NCI-H524 treated with DMSO at 0.1 percent for 48 hours (cell line): ENCODE data around the gene SCARB2.

ENCODE experiments used
- DNase-seq: peaks from one replicate; lab custom pipeline; 2025; lab: John Stamatoyannopoulos, UW

The SCARB2 gene

DNA sequence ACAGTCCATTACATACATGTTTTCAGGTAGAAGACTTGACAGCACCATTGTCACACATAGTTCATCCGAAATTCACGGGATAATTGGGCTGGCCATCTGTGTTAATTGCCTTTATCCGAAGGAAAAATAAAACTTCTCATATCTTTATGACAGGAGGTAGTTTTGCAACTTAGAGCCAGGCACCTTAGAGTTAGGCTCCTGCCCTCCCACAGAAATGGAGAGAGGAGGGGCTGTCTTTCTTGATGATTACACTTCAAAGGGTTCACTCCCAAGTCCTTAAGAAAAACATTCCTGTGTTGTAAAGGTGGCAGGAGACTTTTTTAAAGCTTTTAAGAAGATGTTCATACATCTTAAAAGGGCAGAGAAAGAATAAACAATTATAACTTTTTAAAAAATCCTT lies 10.5 kb upstream of the SCARB2 start:
- DNase-seq: no peak

DNA sequence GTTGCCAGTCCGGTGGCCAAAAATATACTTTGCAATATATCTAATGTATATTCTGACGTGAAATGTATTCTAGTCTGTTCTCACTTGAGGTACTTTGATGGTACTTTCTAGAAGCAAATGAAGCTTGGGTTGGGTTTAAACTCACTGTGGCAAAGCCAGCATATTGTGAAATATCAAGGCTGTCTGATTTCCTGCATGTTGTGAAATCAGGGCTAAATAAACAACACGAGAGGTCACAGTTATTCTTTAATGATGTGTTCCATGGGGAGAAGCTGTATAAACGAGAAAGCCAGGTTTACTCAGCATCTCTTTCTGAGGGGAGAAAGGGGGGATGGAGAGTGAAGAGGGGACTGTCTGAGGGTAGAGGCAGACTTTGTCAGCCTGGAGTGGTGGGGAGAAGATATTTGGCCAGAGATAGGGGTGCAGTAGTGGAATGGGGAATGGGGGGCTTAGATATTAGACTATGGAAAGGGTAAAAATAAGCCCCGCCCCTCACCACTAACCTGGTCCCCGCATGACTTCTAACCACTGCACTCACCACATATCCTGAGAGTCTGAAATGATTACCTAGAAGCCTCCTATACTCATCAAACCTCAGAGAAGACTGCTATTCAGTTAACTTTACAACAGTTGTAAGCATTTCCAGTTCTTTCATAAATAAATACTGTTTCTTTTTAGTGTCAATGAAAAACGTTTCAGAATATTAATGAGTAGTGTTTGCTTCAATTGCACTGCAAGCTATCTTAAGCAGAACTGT lies 5.9 kb upstream of the SCARB2 start:
- no peak for DNase-seq

DNA sequence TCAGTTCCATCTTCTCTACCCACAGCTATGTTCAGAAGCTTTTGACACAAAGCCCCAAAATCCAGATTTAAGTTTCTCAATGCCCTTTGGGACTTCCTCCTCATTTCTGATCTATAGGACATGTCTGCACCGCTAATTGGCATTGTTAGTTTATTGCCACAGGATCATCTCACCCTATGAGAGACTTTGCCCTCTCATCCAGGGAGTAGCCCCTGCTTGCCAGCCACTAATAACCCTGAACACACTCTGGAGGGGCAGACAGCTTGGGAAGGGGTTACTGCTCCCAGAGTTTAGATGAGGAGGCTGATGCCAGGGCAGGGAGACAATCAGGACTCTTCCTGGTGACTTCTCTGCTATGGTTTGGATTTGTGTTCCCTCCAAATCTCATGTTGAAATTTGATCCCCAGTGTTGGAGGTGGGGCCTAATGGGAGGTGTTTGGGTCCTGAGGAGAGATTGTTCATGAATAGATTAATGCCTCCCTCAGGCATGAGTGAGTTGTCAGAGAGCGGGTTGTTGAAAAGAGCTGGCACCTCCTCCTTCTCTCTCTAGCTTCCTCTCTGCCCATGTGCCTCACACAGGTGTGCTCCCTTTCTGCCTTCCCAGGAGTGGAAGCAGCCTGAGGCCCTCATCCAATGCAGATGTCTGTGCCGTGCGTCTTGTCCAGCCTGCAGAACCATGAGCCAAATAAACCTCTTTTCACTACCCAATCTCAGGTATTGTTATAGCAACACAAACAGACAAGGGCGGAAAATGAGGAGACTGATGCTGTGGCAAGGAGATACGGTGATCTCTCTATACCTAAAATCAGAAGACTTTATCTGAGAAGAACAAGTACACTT lies 3.6 kb upstream of the SCARB2 start:
- DNase-seq: no peak

DNA sequence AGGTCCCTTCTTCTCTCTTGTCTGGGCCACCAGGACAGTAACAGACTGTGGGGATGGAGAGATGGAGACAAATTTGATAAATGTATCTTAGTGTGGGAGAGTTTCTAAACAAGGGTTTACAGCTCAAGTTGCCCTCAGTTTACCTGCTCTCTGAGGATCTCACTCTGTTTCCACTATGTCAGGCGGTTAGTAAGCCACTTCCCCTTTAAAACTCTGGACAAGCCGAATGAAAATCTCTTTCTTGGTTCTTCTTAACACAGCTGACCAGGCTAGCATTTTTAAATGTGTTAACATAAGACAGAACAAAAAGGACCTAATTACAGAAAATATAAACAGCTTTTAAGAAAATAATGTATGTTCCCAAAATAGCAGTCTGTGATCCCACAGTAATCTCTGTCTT lies 2.9 kb upstream of the SCARB2 start:
- no peak for DNase-seq

DNA sequence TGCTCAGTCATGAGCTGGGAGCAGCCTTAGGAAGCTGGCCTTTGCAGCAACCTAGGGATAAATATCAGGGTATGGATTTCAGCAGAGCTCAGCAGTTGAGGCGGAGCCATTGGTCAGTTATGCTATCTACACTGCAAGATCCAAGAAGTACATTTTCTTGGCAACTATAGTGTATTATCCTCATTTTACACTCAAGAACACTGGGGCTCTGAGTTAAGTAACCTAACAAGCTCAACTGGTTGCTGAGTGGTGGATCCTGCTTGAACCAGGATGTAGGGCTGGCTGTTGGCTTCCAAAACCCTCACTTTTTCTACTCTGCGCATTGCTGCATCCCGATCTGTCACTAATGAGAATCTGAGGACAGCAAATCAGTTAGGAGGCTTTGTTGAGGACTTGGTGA lies 1.5 kb upstream of the SCARB2 start:
- DNase-seq: no peak

DNA sequence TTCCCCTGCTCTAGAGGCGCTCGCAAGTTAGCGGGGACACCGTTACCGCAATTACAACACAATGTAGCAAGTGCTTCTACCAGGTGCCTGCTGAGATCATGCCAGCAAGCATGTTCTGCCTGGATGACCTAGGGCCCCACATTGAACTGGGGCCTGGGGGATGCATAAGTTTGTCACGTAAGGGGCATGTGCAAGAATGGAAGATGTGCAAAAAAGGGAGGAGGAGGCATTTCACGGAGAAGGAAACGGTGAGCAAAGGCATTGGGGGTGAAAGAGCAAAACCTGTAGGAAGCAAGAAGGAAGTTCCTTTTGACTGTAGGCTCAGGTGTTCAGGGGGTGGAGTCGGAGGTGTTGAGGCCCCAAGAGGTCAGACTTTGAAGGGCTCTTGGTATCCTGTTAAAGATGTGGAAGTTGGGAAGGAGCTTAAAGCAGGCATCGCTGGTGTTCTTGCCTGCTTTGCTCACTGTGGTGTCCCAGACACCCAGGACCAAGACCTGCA lies 602 bp upstream of the SCARB2 start:
- DNase-seq: no peak

DNA sequence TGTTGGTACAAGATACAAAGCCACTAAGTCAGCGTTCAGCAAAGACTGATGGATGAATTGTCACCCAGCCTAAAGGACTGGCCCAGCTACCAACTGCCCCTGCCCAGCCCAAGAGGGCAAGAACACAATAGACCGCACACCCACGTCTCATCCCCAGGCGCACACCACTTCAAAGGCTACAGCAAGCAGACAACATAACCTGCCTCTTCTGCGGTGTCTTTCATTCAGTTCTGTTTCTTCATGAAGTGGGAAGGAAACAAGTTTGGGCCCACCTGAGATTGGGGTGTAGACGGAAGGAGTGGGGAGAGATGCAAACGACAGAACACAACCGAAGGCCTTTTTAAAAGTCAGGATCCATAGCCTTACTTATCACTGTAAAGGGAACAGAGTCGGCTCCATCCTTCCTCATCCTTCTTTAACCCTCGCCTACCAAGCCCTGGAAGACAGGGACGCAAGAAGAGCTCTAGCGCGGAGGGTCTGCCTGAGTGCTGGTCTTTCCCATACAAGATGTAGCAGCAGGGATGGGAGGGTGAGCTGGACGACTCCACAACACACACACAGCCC lies 691 bp downstream of the SCARB2 start:
- DNase-seq: peak; percentile 20

DNA sequence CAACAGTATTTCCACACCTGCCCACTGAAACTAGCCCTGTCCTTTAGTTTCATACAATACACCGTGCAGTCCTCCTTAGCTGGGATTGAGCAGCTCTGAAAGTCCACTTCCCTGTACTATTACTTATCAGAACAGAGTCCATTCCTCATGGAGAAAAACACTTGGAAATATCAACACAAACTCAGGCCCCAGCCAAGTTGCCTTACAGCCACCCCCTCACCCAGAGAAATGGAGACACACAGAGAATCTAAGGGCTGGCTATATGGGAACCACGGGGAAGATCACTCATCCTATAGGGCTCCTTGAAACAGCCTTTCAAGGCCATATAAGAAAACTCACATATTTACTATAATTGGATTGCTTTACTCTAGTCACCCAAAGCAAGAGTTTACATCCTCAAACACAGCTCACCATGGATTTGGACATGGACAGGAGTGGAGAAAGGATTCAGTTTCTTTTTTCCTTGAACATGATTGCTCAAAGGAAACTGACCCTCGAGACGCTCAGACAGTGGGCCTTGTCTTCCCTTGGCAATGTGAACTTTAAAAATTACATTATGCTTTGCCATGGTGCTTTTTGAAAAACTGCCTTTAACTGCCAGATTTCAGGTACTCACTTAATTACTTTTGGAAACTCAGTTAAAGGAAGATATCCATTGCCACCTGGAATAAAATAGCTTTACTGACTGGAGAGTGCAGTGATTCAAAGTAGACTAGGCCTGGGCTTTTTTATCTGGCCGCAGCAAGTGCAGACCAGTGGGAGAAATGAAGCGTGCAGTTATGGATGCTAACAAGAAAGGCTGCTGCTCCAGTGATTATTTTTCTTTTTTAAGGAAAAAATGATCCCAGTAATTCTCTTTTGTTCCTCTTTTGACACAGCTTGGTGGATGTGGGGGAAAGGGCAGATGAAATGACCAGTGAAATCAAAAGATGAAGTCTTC lies 1.6 kb downstream of the SCARB2 start:
- no peak for DNase-seq

DNA sequence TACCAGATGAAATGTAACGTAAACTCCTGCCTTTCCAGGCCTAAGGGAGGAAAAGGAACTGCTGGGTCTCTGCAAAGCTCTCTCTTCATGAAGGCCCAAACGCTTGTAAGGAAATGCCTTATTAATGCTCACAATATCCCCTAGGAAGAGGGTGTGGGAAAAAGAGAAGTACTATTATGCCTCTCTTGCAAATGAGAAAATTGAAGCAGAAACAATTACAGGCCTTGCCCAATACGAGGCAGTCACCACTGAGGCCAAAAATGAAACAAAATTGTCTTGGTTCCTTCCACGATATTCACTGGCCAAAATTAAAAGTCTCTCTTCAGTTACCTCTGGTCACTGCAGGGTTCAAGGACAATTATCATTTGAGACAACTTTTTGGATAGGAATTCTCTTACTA lies 3.2 kb downstream of the SCARB2 start:
- no peak for DNase-seq

DNA sequence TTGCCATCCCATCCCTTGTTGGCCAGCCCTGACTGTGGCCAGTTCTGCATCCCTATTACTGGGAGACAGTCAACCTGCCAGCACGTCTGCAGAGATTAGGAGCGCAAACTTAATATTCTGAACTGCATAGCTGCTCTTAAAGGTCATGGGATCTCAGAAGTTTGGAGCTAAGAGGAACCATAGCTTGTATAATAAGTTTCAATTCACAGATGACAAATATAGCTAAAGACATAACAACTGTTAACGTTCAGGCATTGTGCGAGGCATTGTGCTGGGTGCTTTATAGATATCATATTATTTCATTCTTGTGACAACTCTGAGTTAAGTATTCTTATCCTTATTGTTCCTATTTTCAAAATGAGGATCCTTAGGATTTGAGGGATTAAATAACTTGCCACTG lies 3.7 kb downstream of the SCARB2 start:
- no peak for DNase-seq

DNA sequence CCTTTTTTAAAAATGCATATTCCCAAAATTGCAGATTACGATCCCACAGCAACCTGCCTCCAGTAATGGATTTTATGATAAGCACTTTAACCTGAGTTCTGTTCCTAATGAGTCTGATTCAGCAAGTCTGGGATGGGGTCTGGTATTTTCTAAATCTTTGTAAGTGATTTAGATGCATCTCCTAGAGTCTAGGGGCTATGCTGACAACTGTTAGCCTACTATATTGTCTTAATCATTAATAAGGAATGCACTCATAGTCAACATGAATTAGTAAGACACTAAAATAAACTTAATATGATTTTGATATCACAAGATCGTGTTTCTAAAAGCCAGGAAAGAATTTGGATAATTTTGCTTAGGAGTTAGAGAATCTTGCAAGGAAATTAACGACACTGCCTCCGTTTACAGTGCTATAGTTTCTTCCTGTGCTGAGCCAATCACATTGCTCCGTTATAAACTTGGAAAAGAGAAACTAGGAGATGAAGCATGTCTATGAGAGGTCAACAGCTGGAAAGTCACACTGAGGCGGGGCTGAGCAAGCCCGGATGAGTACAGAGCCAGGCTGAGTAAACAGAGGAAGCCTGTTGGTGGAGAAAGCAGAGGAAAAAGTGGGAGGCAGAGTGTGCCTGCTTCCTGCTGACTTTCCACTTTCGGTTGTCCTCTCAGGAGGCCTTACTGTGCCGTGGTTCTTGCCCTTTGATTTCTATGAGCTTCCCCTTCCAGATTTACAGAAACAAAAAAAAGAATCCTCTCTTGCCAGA lies 5.4 kb downstream of the SCARB2 start:
- no peak for DNase-seq

DNA sequence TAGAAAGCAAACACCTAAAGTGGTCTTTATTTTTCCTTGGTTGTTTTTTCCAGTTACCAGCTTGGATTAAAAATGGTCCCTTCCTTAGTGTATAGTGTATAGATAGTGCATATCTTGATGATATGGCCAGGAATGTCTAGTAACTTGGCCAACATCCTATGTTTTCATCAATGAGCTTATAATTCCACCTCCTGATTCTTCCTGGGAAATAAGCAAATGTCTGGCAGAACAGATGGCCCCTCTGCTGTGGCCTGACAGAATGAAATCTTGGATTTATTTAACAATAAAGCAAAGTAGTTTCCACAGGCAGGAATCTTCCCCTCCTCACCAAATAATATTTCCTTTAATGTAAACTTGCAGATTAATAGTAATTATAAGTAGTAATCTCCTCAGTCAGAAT lies 6.1 kb downstream of the SCARB2 start:
- DNase-seq: no peak

DNA sequence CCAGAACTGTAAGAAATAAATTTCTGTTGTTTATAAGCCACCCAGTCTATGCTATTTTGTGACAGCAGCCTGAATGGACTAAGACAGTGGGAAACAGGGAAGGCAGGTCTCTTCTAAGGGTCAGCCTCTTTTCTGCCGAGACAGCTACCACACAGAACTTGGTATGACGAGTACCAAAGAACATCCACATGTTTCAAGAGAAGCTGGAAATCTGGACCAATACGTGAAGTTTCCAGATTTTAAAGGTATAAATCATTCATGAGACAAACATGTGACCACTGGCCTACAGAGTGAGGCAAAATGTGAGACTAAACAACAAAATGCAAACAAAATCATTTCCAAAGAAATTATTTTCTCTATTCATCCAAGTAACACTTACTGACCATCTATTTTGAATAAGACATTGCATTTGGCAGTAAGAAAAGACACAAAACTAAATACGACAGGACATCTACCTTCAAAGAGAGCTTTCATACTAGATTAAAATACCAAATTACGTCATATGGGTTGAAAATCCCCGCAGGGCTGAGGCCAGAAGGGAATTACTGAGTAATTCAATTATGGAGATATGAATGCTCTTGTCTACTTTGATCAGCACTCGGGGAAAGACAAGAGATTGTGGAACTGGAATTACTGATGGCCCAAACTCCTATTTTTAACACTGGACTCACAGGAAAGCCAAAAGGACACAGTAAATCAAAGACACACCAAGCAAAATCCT lies 7.2 kb downstream of the SCARB2 start:
- peak; percentile 21 for DNase-seq

DNA sequence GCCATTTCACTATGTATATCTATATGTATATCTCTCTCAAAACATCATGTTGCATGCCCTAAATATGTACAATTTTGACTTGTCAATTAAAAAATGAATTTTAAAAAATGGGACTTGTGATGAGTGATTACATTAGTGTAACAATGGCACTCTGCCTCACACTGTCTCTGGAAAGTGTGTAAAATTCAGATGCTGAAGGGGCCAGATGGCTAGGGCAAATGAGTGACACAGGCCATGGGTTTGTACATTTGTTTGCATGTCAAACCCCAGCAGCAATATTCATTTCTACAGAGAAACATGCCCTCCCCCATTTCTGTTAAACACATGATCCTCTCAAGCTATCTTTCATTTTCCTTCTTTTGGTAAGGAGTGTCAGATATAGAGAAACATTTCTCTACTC lies 8.1 kb downstream of the SCARB2 start:
- no peak for DNase-seq

DNA sequence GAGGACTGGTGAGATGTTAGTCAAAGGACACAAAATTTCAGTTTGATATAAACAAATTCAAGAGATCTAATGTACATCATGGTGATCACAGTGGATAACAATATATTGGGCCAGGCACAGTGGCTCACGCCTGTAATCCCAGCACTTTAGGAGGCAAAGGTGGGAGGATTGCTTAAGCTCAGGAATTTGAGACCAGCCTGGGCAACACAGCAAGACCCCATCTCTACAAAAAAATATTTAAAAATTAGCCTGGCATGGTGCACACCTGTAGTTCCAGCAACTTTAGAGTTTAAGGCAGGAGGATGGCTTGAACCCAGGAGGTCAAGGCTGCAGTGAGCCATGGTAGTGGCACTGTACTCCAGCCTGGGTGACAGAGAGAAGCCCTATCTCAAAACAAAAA lies 8.7 kb downstream of the SCARB2 start:
- no peak for DNase-seq

DNA sequence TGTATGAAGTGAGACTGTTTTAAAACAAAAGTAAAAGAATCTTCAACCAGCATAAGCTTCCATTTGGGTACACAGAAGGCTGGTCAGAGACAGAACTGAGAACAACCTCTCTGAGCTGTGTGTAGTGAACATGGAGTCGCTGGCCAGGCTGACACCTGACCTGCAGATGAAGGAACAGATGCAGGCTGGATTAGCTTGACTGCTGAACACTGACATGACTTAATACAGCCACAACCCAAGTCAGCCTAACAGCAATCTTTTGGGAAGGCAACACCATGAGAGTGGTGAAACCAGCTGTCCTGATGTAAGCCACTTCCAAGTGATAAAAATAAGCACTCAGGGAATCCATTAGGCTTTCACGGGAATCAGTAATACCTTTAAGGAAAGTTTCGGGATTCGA lies 10.1 kb downstream of the SCARB2 start:
- peak; percentile 90 for DNase-seq

DNA sequence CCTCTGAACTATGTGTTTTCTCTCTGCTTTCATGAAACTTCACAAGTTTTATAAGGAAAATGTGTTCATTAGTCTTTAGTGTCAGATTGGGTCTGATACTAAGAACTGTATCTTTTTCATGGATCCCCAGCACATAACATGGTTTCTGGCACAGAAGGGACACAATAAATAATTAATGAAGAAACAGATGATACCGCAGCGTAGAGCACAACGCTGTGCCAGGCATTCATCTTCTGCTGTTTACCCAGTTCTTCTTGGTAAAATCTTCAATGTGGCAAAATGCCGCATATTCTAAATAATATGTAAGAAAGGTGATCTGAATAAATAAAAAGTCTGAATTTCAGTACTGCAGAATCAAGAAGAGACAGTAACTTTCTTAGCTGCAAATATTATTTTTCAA lies 12.3 kb downstream of the SCARB2 start:
- no peak for DNase-seq

DNA sequence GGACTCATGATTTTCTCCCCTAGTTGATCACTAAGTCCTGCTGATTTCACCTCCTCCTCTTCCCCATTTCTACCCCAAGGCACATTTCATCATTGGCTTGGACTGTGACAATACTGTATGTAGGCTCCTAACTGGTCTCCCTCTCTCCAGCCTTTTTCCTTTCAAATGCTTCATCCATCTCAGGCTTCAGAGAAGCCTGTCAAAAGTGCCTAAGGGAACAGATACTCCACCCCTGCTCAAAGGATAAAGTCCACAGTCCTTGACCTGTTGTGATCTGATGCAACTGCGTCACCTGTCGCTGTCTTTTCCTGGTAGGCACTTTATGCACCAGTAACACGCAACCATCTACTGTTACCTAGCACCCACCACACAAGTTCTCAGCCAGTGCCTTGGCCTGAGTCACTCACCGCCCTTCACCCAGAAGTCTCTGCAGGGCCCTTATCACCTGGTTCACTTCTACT lies 12.8 kb downstream of the SCARB2 start:
- DNase-seq: peak; percentile 26

DNA sequence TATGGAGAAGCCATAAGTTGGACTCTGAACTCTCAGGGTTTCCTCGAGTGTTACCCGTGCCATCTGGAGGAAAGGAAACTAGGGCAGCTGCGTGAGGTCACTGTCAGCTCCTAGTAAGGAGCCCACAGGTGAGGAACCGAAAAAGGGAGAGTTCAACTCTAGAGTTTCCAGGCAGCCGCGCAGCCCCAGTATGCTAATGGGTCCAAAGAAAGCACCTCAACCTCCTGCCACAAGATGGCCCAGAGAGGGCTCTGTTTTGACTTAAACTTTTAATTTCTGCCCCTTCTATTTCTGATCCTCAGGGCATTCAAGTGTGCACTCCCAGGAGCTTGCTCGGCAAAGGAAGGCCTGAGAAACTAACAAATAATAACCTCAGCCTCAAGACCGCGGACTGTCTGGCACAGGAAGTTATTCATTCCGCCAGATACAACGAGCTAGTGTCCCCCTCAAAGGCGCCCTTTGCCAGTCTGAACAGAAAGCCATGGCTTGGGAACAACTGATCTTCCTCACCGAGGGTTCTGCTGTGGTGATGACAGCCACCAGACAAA lies 13.9 kb downstream of the SCARB2 start:
- peak; percentile 17 for DNase-seq
